Measurements from ENCODE around the gene FNIP1. TPM values are rescaled to one million over a fixed set of nuclear protein-coding genes. Genes with fewer than 3 reads are reported as not detected.

The FNIP1 gene
- total RNA-seq, 4 donors from 2014 or later, result 40.7 to 75.0 (median 62.8) TPM

- Histone ChIP-seq H3K4me3 (no peak overlapping the region), H3K36me3 (peaks cover 6 to 45% of the 10 kb centered on the region in 2 donors), H3K4me1 (peaks cover 11 to 46% (median 14%) of the 10 kb centered on the region in 3 donors), H3K27me3 (no peaks in the 10 kb centered on the region), H3K27ac (peak overlapping the region in 1 of 4 donors; percentile 22), H3K9me3 (no peaks in the 10 kb centered on the region)
- ATAC-seq, result no peak
- TF ChIP-seq POLR2AphosphoS5 (IDR thresholded peaks at IDR 0.05), result no peak
- no peak for TF ChIP-seq POLR2A (IDR thresholded peaks at IDR 0.05)
- TF ChIP-seq EP300 (IDR thresholded peaks at IDR 0.05), result no peak
- TF ChIP-seq, protein P1, sequence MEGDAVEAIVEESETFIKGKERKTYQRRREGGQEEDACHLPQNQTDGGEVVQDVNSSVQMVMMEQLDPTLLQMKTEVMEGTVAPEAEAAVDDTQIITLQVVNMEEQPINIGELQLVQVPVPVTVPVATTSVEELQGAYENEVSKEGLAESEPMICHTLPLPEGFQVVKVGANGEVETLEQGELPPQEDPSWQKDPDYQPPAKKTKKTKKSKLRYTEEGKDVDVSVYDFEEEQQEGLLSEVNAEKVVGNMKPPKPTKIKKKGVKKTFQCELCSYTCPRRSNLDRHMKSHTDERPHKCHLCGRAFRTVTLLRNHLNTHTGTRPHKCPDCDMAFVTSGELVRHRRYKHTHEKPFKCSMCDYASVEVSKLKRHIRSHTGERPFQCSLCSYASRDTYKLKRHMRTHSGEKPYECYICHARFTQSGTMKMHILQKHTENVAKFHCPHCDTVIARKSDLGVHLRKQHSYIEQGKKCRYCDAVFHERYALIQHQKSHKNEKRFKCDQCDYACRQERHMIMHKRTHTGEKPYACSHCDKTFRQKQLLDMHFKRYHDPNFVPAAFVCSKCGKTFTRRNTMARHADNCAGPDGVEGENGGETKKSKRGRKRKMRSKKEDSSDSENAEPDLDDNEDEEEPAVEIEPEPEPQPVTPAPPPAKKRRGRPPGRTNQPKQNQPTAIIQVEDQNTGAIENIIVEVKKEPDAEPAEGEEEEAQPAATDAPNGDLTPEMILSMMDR (IDR thresholded peaks at IDR 0.05), result no peak
- 87 to 92% methylated on average over 3 of the region's 3 CpGs for WGBS, 2 donors (ENCODE audit: low coverage in 1 of 2)
Measured at GRCh38 chr5:131677115-131677514, 119.7 kb downstream of the FNIP1 start.

- Histone ChIP-seq H3K4me1 (peaks cover 25 to 78% (median 35%) of the 10 kb centered on the region in 3 donors), H3K9me3 (no peaks in the 10 kb centered on the region), H3K4me3 (peak overlapping the region; percentile 13 to 17), H3K36me3 (peaks cover 6 to 47% of the 10 kb centered on the region in 2 donors), H3K27me3 (no peaks in the 10 kb centered on the region), H3K27ac (peak overlapping the region; percentile 82 to 99 (median 86))
- 18 to 21% methylated on average over 6 of the region's 6 CpGs for WGBS, 2 donors (ENCODE audit: low coverage in 1 of 2)
- ATAC-seq, result peak; percentile 60
- TF ChIP-seq EP300 (IDR thresholded peaks at IDR 0.05) (no peak), POLR2AphosphoS5 (IDR thresholded peaks at IDR 0.05) (no peak)
Measured at GRCh38 chr5:131672776-131673175, 124.0 kb downstream of the FNIP1 start.

- ATAC-seq, result peak; percentile 96
- no peaks in the 10 kb centered on the region for H3K9me3 ChIP-seq
- no peak for TF ChIP-seq POLR2A (IDR thresholded peaks at IDR 0.05)
- TF ChIP-seq, protein P1 (IDR thresholded peaks at IDR 0.05), result no peak
- TF ChIP-seq POLR2AphosphoS5 (IDR thresholded peaks at IDR 0.05), result peak; percentile 99
- 6 to 22% methylated on average over 2 of the region's 2 CpGs for WGBS, 2 donors (ENCODE audit: low coverage in 1 of 2)
- H3K36me3 ChIP-seq, result peaks cover 0 to 41% of the 10 kb centered on the region in 2 donors
- H3K4me1 ChIP-seq, result peaks cover 25 to 72% (median 35%) of the 10 kb centered on the region in 3 donors
- peak overlapping the region; percentile 13 to 17 for H3K4me3 ChIP-seq
- H3K27me3 ChIP-seq, result no peaks in the 10 kb centered on the region
- H3K27ac ChIP-seq, result peak overlapping the region; percentile 84 to 99 (median 89)
Measured at GRCh38 chr5:131671994-131672655, 124.7 kb downstream of the FNIP1 start.

DNA sequence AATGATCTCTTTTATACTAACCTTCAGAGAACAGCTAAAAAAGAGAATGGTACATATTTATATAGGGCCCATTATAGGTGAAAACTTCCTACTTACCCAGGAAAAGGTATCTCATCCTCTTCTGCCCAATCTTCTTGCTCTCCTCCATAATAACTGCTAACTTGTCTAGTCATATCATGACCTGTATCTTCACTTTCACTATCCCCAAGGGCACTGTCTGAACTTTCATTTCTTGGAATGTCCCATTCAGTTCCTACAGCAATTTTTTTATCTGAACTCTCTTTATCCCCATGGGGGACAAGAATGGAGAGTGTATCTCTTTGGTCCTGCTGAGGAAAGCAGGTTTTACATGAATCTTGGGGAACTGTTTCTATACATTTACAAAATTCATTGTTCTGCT is 125.4 kb downstream of the FNIP1 start:
- no peak for ATAC-seq
- no peak overlapping the region for H3K4me3 ChIP-seq
- peaks cover 0 to 34% of the 10 kb centered on the region in 2 donors for H3K36me3 ChIP-seq
- H3K9me3 ChIP-seq, result no peaks in the 10 kb centered on the region
- TF ChIP-seq EP300 (IDR thresholded peaks at IDR 0.05), result no peak
- no peak for TF ChIP-seq POLR2A (IDR thresholded peaks at IDR 0.05)
- TF ChIP-seq POLR2AphosphoS5 (IDR thresholded peaks at IDR 0.05), result no peak
- TF ChIP-seq, protein P1 (IDR thresholded peaks at IDR 0.05), result no peak
- peaks cover 25 to 69% (median 35%) of the 10 kb centered on the region in 3 donors for H3K4me1 ChIP-seq
- peak overlapping the region; percentile 84 to 99 (median 89) for H3K27ac ChIP-seq
- no peaks in the 10 kb centered on the region for H3K27me3 ChIP-seq

GRCh38 chr5:131664929-131665328 is 131.9 kb downstream of the FNIP1 start:
- Histone ChIP-seq H3K27ac (no peak overlapping the region), H3K4me3 (no peak overlapping the region), H3K36me3 (peaks cover 0 to 43% of the 10 kb centered on the region in 2 donors), H3K9me3 (peaks cover 0 to 16% (median 0%) of the 10 kb centered on the region in 3 donors), H3K27me3 (no peaks in the 10 kb centered on the region), H3K4me1 (peaks cover 0 to 45% (median 4%) of the 10 kb centered on the region in 3 donors)
- TF ChIP-seq POLR2A (IDR thresholded peaks at IDR 0.05), result no peak
- TF ChIP-seq POLR2AphosphoS5 (IDR thresholded peaks at IDR 0.05), result no peak
- TF ChIP-seq EP300 (IDR thresholded peaks at IDR 0.05), result no peak
- TF ChIP-seq, protein P1 (IDR thresholded peaks at IDR 0.05), result no peak
- no peak for ATAC-seq
- WGBS, 2 donors (ENCODE audit: low coverage in 1 of 2), result 100% methylated on average over 1 of the region's 1 CpG
